Measurements from ENCODE around the gene EXPH5. TPM values are rescaled to one million over a fixed set of nuclear protein-coding genes. Genes with fewer than 3 reads are reported as not detected.

The EXPH5 gene
- total and polyA plus RNA-seq, 2 donors (not counting 3 experiments of a cell fraction or from before 2014, with no cell fraction given): 0.03 to 0.09 TPM

DNA sequence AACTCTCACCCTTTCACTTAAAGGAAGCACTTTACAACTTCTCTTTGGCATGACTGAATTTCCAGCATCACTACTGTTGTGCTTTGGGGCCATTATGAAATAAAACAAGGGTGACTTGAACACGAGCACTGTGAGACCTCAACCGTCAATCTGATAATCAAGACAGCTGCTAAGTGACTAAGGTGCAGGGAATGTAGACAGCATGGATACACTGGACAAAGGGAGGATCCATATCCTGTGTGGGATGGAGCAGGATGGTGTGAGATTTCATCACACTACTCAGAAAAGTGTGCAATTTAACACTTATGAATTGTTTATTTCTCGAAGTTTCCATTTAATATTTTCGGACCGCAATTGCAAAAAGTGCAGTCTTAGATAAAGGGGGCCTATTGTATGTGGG lies 16.1 kb upstream of the EXPH5 start:
- no TSS peak for BruUV-seq (replicated peaks)

GRCh38 chr11:108608548-108608947 lies 15.0 kb upstream of the EXPH5 start:
- no peaks in the 10 kb centered on the region for H4K20me1 ChIP-seq (replicated peaks; ENCODE audit: control insufficient read depth, extremely low read depth, insufficient read depth, low read length)
- H3K27me3 ChIP-seq (ENCODE audit: control insufficient read depth in 2 of 2, insufficient read depth in 2 of 2, low read length in 2 of 2): peaks cover 0 to 2% of the 10 kb centered on the region in 2 experiments
- no peak overlapping the region for H3K4me3 ChIP-seq (replicated peaks in 1 of 3; ENCODE audit: insufficient read depth in 1 of 3, low read depth in 1 of 3, low read length in 3 of 3)
- no peak overlapping the region for H2AFZ ChIP-seq (ENCODE audit: low read depth, low read length)
- BruUV-seq (replicated peaks): no TSS peak
- no peaks in the 10 kb centered on the region for H3K9me3 ChIP-seq (replicated peaks; ENCODE audit: control insufficient read depth, insufficient read depth, low read length)
- no peak overlapping the region for H3K9ac ChIP-seq (replicated peaks; ENCODE audit: extremely low read depth, insufficient read depth, low read length)
- dilution Hi-C loops (cut with MboI; ENCODE audit: extremely low pct_ligation_motif_present, low sequenced_read_pairs): no loop called here
- H3K27ac ChIP-seq (ENCODE audit: insufficient read depth, low read depth, low read length): no peak overlapping the region
- ChIA-PET POLR2A (no interaction called here), CTCF (interaction anchor here (0.6 kb wide), 1 partner anchor 18 kb away, joined by 4 read pairs; no protein-coding TSS in a partner anchor)
- H3K79me2 ChIP-seq (ENCODE audit: control insufficient read depth, insufficient read depth, low read length): no peaks in the 10 kb centered on the region
- TF ChIP-seq GATA2 (IDR thresholded peaks at IDR 0.05; ENCODE audit: insufficient read depth, insufficient read length, low read depth, low read length): no peak
- no peak for TF ChIP-seq MYC (IDR thresholded peaks at IDR 0.05; ENCODE audit: low read depth, low read length)
- H3K36me3 ChIP-seq (ENCODE audit: control insufficient read depth in 2 of 2, extremely low read depth in 1 of 2, insufficient read depth in 2 of 2, low read length in 2 of 2): no peaks in the 10 kb centered on the region
- H3K4me1 ChIP-seq (ENCODE audit: control insufficient read depth, extremely low read depth, insufficient read depth, low read length): no peaks in the 10 kb centered on the region
- no peaks in the 10 kb centered on the region for H3K9me1 ChIP-seq (replicated peaks; ENCODE audit: control insufficient read depth, extremely low read depth, insufficient read depth, low read length)
- FAIRE-seq (no peak), DNase-seq (ENCODE audit: low read depth, low spot score) (no peak)
- intact Hi-C loops (cut with micrococcal nuclease): no loop called here
- H3K4me2 ChIP-seq (ENCODE audit: insufficient read depth, low read length): no peak overlapping the region

More for the DNA sequence above, 16.1 kb upstream of the EXPH5 start:
- dilution Hi-C loops (cut with MboI; ENCODE audit: extremely low pct_ligation_motif_present, low sequenced_read_pairs) (no loop called here), intact Hi-C loops (cut with micrococcal nuclease) (no loop called here)
- no peak for FAIRE-seq
- ChIA-PET CTCF (no interaction called here), POLR2A (no interaction called here)
- no peak overlapping the region for H2AFZ ChIP-seq (ENCODE audit: low read depth, low read length)
- H3K27ac ChIP-seq (ENCODE audit: insufficient read depth, low read depth, low read length): no peak overlapping the region
- H3K36me3 ChIP-seq (ENCODE audit: control insufficient read depth in 2 of 2, extremely low read depth in 1 of 2, insufficient read depth in 2 of 2, low read length in 2 of 2): no peaks in the 10 kb centered on the region
- H3K4me1 ChIP-seq (ENCODE audit: control insufficient read depth, extremely low read depth, insufficient read depth, low read length): no peaks in the 10 kb centered on the region
- no peaks in the 10 kb centered on the region for H3K79me2 ChIP-seq (ENCODE audit: control insufficient read depth, insufficient read depth, low read length)
- no peaks in the 10 kb centered on the region for H3K27me3 ChIP-seq (ENCODE audit: control insufficient read depth in 2 of 2, insufficient read depth in 2 of 2, low read length in 2 of 2)
- H3K9ac ChIP-seq (replicated peaks; ENCODE audit: extremely low read depth, insufficient read depth, low read length): no peak overlapping the region
- no peak overlapping the region for H3K4me2 ChIP-seq (ENCODE audit: insufficient read depth, low read length)
- no peak overlapping the region for H3K4me3 ChIP-seq (replicated peaks in 1 of 3; ENCODE audit: insufficient read depth in 1 of 3, low read depth in 1 of 3, low read length in 3 of 3)
- H3K9me1 ChIP-seq (replicated peaks; ENCODE audit: control insufficient read depth, extremely low read depth, insufficient read depth, low read length): no peaks in the 10 kb centered on the region
- no peaks in the 10 kb centered on the region for H4K20me1 ChIP-seq (replicated peaks; ENCODE audit: control insufficient read depth, extremely low read depth, insufficient read depth, low read length)
- H3K9me3 ChIP-seq (replicated peaks; ENCODE audit: control insufficient read depth, insufficient read depth, low read length): no peaks in the 10 kb centered on the region
- TF ChIP-seq POLR2A (IDR thresholded peaks at IDR 0.05; ENCODE audit: low read depth, low read length): no peak
- DNase-seq (ENCODE audit: low read depth, low spot score): no peak
